ENCODE measurements around the gene CORO1C. TPM values are rescaled to one million over a fixed set of nuclear protein-coding genes. Genes with fewer than 3 reads are reported as not detected.

Gene CORO1C
- total and polyA plus RNA-seq, 2 donors (not counting 3 experiments of a cell fraction or from before 2014, with no cell fraction given): 150 to 240 TPM

DNA sequence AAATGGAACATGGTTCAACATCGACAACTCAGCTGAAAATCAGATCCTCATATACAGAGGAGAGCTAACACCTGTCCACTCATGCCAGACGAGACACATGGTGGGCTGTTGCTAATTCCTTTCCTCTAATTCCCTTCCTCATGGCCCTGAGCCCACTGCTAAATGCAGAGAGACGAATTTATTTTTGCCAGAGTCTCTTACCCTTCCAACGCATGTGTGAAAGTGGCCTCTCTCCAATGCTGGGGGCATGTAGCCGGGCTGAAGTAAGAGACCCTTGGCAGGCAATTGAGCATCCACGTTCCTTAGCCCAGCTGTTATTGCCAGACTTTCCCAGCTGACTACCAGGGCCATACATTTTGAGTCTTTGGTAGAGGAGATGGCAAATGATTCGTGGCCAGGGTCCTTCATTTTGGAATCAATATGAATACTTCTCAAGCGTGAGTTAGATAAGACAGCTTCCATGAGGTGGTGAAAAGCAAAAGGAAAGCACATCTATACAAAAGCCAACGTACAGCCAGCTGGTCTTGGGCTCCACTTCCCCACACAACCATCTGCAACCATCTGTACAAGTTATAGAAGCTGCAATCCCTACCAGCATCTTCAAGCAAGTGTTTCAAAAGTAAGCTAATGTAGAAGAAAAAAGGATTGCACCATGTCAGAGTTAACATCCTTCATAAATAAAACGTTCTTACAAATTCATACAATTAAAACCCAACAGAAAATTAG is 28.6 kb downstream of the CORO1C start:
- Histone ChIP-seq H3K27me3 (ENCODE audit: control insufficient read depth in 2 of 2, insufficient read depth in 2 of 2, low read length in 2 of 2) (no peaks in the 10 kb centered on the region), H3K9me3 (replicated peaks; ENCODE audit: control insufficient read depth, insufficient read depth, low read length) (no peaks in the 10 kb centered on the region), H3K4me2 (ENCODE audit: insufficient read depth, low read length) (no peak overlapping the region), H3K27ac (ENCODE audit: insufficient read depth, low read depth, low read length) (no peak overlapping the region), H3K4me3 (replicated peaks in 1 of 3; ENCODE audit: insufficient read depth in 1 of 3, low read depth in 1 of 3, low read length in 3 of 3) (no peak overlapping the region), H3K36me3 (ENCODE audit: control insufficient read depth in 2 of 2, extremely low read depth in 1 of 2, insufficient read depth in 2 of 2, low read length in 2 of 2) (peaks cover 7% of the 10 kb centered on the region in 2 experiments), H4K20me1 (replicated peaks; ENCODE audit: control insufficient read depth, extremely low read depth, insufficient read depth, low read length) (no peaks in the 10 kb centered on the region), H3K9ac (replicated peaks; ENCODE audit: extremely low read depth, insufficient read depth, low read length) (no peak overlapping the region), H3K79me2 (ENCODE audit: control insufficient read depth, insufficient read depth, low read length) (peaks cover 95% of the 10 kb centered on the region), H3K9me1 (replicated peaks; ENCODE audit: control insufficient read depth, extremely low read depth, insufficient read depth, low read length) (no peaks in the 10 kb centered on the region), H3K4me1 (ENCODE audit: control insufficient read depth, extremely low read depth, insufficient read depth, low read length) (peaks cover 8% of the 10 kb centered on the region), H2AFZ (ENCODE audit: low read depth, low read length) (no peak overlapping the region)
- no peak for TF ChIP-seq POLR2A (IDR thresholded peaks at IDR 0.05; ENCODE audit: low read depth, low read length)
- TF ChIP-seq, protein P1, sequence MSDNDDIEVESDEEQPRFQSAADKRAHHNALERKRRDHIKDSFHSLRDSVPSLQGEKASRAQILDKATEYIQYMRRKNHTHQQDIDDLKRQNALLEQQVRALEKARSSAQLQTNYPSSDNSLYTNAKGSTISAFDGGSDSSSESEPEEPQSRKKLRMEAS (IDR thresholded peaks at IDR 0.05; ENCODE audit: insufficient read depth, insufficient read length): no peak
- no peak for TF ChIP-seq FOS (IDR thresholded peaks at IDR 0.05; ENCODE audit: borderline replicate concordance, insufficient read depth, low read length)
- TF ChIP-seq POLR2AphosphoS5 (IDR thresholded peaks at IDR 0.05; ENCODE audit: insufficient read depth, low read depth, low read length): no peak
- TF ChIP-seq, protein P2, sequence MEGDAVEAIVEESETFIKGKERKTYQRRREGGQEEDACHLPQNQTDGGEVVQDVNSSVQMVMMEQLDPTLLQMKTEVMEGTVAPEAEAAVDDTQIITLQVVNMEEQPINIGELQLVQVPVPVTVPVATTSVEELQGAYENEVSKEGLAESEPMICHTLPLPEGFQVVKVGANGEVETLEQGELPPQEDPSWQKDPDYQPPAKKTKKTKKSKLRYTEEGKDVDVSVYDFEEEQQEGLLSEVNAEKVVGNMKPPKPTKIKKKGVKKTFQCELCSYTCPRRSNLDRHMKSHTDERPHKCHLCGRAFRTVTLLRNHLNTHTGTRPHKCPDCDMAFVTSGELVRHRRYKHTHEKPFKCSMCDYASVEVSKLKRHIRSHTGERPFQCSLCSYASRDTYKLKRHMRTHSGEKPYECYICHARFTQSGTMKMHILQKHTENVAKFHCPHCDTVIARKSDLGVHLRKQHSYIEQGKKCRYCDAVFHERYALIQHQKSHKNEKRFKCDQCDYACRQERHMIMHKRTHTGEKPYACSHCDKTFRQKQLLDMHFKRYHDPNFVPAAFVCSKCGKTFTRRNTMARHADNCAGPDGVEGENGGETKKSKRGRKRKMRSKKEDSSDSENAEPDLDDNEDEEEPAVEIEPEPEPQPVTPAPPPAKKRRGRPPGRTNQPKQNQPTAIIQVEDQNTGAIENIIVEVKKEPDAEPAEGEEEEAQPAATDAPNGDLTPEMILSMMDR (IDR thresholded peaks at IDR 0.05; ENCODE audit: extremely low read depth in 1 of 2, insufficient read depth in 1 of 2, low read depth in 1 of 2, low read length in 2 of 2): no peak
- TF ChIP-seq JUN (IDR thresholded peaks at IDR 0.05; ENCODE audit: borderline replicate concordance, insufficient read depth, insufficient read length, low read depth): no peak
- no peak for TF ChIP-seq GATA2 (IDR thresholded peaks at IDR 0.05; ENCODE audit: insufficient read depth, insufficient read length, low read depth, low read length)
- no peak for TF ChIP-seq MYC (IDR thresholded peaks at IDR 0.05; ENCODE audit: low read depth, low read length)
- no peak for TF ChIP-seq EZH2 (IDR thresholded peaks at IDR 0.05; ENCODE audit: borderline replicate concordance, low read depth, low read length, severe bottlenecking)
- FAIRE-seq (no peak), DNase-seq (ENCODE audit: low read depth, low spot score) (no peak)
- ChIA-PET CTCF (interaction anchor here (0.9 to 2.2 kb wide), 7 partner anchors 10 to 38 kb away, joined by 3 to 12 read pairs (median 3); no protein-coding TSS in a partner anchor), POLR2A (interaction anchor here (1.1 to 1.9 kb wide), 2 partner anchors 11 to 21 kb away, joined by 3 to 4 read pairs; no protein-coding TSS in a partner anchor)
- dilution Hi-C loops (cut with MboI; ENCODE audit: extremely low pct_ligation_motif_present, low sequenced_read_pairs): no loop called here
- no TSS peak for BruUV-seq (replicated peaks)
- intact Hi-C loops (cut with micrococcal nuclease): no loop called here

Measured in endothelial cell of umbilical vein (primary cell).